ENCODE results near the gene MCRIP1.

DNA sequence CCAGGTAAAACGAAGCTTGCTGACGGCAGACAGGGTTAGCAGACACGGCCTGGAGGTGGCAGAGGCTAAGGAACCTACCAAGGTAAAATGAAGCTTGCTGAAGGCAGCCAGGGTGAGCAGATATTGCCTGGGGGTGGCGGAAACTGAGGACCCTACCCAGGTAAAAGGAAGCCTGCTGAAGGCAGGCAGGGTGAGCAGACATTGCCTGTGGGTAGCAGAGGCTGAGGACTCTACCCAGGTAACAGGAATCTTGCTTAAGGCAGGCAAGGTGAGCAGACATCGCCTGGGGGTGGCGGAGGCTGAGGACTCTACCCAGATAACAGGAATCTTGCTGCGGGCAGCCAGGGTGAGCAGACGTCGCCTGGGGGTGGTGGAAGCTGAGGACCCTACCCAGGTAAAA, 31.8 kb downstream of the MCRIP1 start:
- TF ChIP-seq, protein P1, sequence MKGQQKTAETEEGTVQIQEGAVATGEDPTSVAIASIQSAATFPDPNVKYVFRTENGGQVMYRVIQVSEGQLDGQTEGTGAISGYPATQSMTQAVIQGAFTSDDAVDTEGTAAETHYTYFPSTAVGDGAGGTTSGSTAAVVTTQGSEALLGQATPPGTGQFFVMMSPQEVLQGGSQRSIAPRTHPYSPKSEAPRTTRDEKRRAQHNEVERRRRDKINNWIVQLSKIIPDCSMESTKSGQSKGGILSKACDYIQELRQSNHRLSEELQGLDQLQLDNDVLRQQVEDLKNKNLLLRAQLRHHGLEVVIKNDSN (IDR thresholded peaks at IDR 0.05), result no peak
- TF ChIP-seq NFIC (IDR thresholded peaks at IDR 0.05) (no peak), YY1 (IDR thresholded peaks at IDR 0.05; ENCODE audit: low read depth) (no peak), ZBTB7A (IDR thresholded peaks at IDR 0.05; ENCODE audit: low read depth) (no peak), TAF1 (IDR thresholded peaks at IDR 0.05; ENCODE audit: low read depth) (no peak), RAD21 (IDR thresholded peaks at IDR 0.05; ENCODE audit: low read depth) (no peak), EP300 (IDR thresholded peaks at IDR 0.05; ENCODE audit: borderline replicate concordance) (no peak)
- TF ChIP-seq, protein P2, sequence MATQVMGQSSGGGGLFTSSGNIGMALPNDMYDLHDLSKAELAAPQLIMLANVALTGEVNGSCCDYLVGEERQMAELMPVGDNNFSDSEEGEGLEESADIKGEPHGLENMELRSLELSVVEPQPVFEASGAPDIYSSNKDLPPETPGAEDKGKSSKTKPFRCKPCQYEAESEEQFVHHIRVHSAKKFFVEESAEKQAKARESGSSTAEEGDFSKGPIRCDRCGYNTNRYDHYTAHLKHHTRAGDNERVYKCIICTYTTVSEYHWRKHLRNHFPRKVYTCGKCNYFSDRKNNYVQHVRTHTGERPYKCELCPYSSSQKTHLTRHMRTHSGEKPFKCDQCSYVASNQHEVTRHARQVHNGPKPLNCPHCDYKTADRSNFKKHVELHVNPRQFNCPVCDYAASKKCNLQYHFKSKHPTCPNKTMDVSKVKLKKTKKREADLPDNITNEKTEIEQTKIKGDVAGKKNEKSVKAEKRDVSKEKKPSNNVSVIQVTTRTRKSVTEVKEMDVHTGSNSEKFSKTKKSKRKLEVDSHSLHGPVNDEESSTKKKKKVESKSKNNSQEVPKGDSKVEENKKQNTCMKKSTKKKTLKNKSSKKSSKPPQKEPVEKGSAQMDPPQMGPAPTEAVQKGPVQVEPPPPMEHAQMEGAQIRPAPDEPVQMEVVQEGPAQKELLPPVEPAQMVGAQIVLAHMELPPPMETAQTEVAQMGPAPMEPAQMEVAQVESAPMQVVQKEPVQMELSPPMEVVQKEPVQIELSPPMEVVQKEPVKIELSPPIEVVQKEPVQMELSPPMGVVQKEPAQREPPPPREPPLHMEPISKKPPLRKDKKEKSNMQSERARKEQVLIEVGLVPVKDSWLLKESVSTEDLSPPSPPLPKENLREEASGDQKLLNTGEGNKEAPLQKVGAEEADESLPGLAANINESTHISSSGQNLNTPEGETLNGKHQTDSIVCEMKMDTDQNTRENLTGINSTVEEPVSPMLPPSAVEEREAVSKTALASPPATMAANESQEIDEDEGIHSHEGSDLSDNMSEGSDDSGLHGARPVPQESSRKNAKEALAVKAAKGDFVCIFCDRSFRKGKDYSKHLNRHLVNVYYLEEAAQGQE (IDR thresholded peaks at IDR 0.05; ENCODE audit: low read depth), result no peak

Measured in Ishikawa (cell line).